Measurements from ENCODE around the gene KIF3A.

- TF ChIP-seq CTCF (IDR thresholded peaks at IDR 0.05; ENCODE audit: insufficient read depth, low read depth, low read length) (no peak), EZH2 (IDR thresholded peaks at IDR 0.05; ENCODE audit: insufficient read depth, low read length) (no peak)
Observed at GRCh38 chr5:132651838-132652469, 85.4 kb downstream of the KIF3A start.

Data from astrocyte (in vitro differentiated cells and primary cell).